A172 (cell line): ENCODE results near the gene LPCAT3. TPM values are rescaled to one million over a fixed set of nuclear protein-coding genes. Genes with fewer than 3 reads are reported as not detected.
A peak's percentile ranks its signal among the peaks of the same experiment; 100 is the strongest.

Source experiments
- DNase-seq: peaks from one replicate; pipeline ENCODE4 v3.0.0-alpha.2; 2015; ENCODE audit warnings: low spot score
- total RNA-seq: library from RNA; depleted of rRNA; stranded (reverse); fragments of >200 nt; shearing (Covaris generic); gene quantifications from 2 replicates; pipeline ENCODE4 v1.2.3, GENCODE V29; 2014

LPCAT3 gene
- total RNA-seq, 1 experiment from 2014 or later, result 9.2 TPM

- DNase-seq, result no peak
These were observed 54.4 kb downstream of the LPCAT3 start for GRCh38 chr12:6963791-6964413.

GRCh38 chr12:6963016-6963731, 55.1 kb downstream of the LPCAT3 start:
- DNase-seq, result no peak

- no peak for DNase-seq
These were observed 55.8 kb downstream of the LPCAT3 start for GRCh38 chr12:6962285-6963015.

- peak; percentile 49 for DNase-seq
These were observed 56.5 kb downstream of the LPCAT3 start for GRCh38 chr12:6961695-6962284.

GRCh38 chr12:6961278-6961694, 57.0 kb downstream of the LPCAT3 start:
- no peak for DNase-seq

GRCh38 chr12:6960593-6961277, 57.5 kb downstream of the LPCAT3 start:
- DNase-seq, result no peak

DNA sequence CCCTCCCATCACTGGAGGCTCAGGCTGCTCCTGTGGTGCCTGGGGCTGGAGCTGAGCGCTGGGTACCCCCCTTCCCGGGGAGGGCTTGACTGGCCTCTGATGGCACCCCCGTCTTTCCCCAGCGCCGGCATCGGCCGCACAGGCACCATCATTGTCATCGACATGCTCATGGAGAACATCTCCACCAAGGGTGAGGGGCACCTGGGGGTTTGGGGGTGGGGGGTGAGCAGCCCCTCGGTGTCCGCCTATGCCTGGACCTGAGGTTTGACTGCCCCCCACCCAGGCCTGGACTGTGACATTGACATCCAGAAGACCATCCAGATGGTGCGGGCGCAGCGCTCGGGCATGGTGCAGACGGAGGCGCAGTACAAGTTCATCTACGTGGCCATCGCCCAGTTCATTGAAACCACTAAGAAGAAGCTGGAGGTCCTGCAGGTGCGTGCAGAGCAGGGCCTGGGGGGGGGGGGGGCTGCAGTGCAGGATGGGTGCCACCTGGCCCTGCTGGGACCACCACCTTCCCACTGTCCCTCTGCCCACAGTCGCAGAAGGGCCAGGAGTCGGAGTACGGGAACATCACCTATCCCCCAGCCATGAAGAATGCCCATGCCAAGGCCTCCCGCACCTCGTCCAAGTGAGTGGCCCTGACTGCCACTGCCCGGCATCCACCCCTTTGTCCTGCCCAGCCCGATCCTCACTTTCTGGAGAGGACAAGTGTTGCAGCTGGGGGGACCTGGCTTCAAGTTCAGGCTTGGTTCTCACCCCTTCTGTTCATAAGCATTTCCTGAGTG, 58.3 kb downstream of the LPCAT3 start:
- no peak for DNase-seq

- no peak for DNase-seq
These were observed 59.0 kb downstream of the LPCAT3 start for GRCh38 chr12:6959058-6959804.

- DNase-seq, result no peak
These were observed 59.6 kb downstream of the LPCAT3 start for GRCh38 chr12:6958609-6959057.

GRCh38 chr12:6957741-6958608, 60.3 kb downstream of the LPCAT3 start:
- DNase-seq, result no peak

DNA sequence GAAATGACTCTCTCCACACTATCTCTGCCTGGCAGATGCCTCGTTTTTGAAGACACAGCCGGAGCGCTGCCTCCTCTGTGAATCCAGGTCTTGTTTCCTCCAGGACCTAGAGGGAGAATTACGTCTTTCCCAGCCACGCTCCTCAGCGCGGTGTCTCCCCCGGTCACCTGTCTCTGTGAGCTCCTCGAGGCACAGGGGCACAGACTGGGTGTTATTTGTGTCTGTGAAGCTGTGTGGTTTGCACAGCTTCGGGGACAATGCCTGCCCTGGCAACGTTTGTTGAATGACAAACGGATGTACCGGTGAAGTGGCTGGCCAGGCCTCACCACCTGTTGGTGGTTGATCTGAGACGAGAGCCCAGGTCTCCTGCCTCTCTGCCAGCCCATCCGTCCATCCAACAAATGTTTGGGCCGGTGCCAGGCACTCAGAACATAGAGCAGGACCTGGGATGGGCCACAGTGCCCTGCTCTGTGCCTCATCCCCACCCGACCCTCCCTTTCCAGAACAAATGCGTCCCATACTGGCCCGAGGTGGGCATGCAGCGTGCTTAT, 61.0 kb downstream of the LPCAT3 start:
- no peak for DNase-seq

- no peak for DNase-seq
These were observed 62.1 kb downstream of the LPCAT3 start for GRCh38 chr12:6956021-6956727.

DNA sequence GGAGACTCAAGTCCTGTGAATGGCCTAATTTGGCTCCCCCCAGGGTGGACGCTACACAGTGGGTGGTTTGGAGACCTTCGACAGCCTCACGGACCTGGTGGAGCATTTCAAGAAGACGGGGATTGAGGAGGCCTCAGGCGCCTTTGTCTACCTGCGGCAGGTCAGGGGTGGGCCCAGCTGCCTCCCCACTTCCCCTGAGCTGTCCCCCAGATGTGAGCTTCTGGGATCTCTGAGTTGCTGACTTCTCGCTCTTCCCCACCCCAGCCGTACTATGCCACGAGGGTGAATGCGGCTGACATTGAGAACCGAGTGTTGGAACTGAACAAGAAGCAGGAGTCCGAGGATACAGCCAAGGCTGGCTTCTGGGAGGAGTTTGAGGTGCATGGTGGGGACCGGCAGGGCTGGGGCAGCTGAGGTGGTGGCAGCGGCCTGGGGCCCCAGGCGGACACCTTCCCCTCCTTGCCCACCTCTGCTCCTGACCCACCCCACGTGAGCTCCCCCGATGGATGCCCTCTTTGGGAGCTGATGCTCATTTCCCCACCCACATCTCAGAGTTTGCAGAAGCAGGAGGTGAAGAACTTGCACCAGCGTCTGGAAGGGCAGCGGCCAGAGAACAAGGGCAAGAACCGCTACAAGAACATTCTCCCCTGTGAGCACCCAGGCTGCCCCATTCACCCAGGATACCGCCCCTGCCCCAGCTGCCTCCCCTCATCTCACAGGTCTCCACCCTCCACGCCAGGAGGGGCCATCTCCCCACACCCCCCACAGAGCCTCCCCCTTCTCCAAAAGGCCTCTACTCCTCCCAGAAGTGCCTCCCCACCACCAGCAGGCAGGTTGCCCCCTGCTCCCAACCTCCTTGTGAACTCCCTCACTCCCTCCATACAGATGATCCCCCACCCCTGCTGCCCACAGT, 62.9 kb downstream of the LPCAT3 start:
- no peak for DNase-seq

- no peak for DNase-seq
These were observed 63.8 kb downstream of the LPCAT3 start for GRCh38 chr12:6954316-6955107.

GRCh38 chr12:6953442-6954315, 64.6 kb downstream of the LPCAT3 start:
- DNase-seq, result no peak
